ENCODE results near the gene LRRIQ3.
"Not testable (repeated sequence)": the region's sequence is repeated elsewhere in the genome, so short reads cannot be mapped to it uniquely, and the experiment has no call there.

Gene LRRIQ3

GRCh38 chr1:74205266-74205665 is 7.3 kb upstream of the LRRIQ3 start:
- no CpG with 5 or more reads among the region's 2 CpGs for WGBS, 2 experiments (ENCODE audit: insufficient coverage in 2 of 2)
- H3K4me1 ChIP-seq (ENCODE audit: control insufficient read depth, insufficient read depth, low read length, poor library complexity, severe bottlenecking): peaks cover 6% of the 10 kb centered on the region

GRCh38 chr1:74199504-74199903 is 1.5 kb upstream of the LRRIQ3 start:
- WGBS, 2 experiments (ENCODE audit: insufficient coverage in 2 of 2): 93 to 94% methylated on average over 3 to 5 of the region's 5 CpGs
- Histone ChIP-seq H3K4me1 (ENCODE audit: control insufficient read depth, insufficient read depth, low read length, poor library complexity, severe bottlenecking) (no peaks in the 10 kb centered on the region), H3K4me3 (ENCODE audit: extremely low read depth, insufficient read depth, low read length, poor library complexity, severe bottlenecking) (no peak overlapping the region), H3K9me3 (ENCODE audit: control insufficient read depth, low read length) (no peaks in the 10 kb centered on the region), H3K36me3 (ENCODE audit: control insufficient read depth, insufficient read depth, low read length) (no peaks in the 10 kb centered on the region), H3K27ac (ENCODE audit: low read depth, low read length, severe bottlenecking) (no peak overlapping the region)

More at GRCh38 chr1:74205266-74205665, 7.3 kb upstream of the LRRIQ3 start:
- H3K36me3 ChIP-seq (ENCODE audit: control insufficient read depth, insufficient read depth, low read length): no peaks in the 10 kb centered on the region
- no peak overlapping the region for H3K4me3 ChIP-seq (ENCODE audit: extremely low read depth, insufficient read depth, low read length, poor library complexity, severe bottlenecking)
- H3K9me3 ChIP-seq (ENCODE audit: control insufficient read depth, low read length): no peaks in the 10 kb centered on the region
- no peak overlapping the region for H3K27ac ChIP-seq (ENCODE audit: low read depth, low read length, severe bottlenecking)

- no peaks in the 10 kb centered on the region for H3K9me3 ChIP-seq (ENCODE audit: control insufficient read depth, low read length)
- WGBS, 2 experiments (ENCODE audit: insufficient coverage in 2 of 2): 80% methylated on average over 2 of the region's 5 CpGs; no CpG with 5 or more reads in 1 of the 2 experiments
- H3K4me3 ChIP-seq (ENCODE audit: extremely low read depth, insufficient read depth, low read length, poor library complexity, severe bottlenecking): no peak overlapping the region
- H3K4me1 ChIP-seq (ENCODE audit: control insufficient read depth, insufficient read depth, low read length, poor library complexity, severe bottlenecking): no peaks in the 10 kb centered on the region
- H3K36me3 ChIP-seq (ENCODE audit: control insufficient read depth, insufficient read depth, low read length): no peaks in the 10 kb centered on the region
- H3K27ac ChIP-seq (ENCODE audit: low read depth, low read length, severe bottlenecking): no peak overlapping the region
Observed at GRCh38 chr1:74197255-74197654, 721 bp downstream of the LRRIQ3 start.

- Histone ChIP-seq H3K27ac (ENCODE audit: low read depth, low read length, severe bottlenecking) (no peak overlapping the region), H3K9me3 (ENCODE audit: control insufficient read depth, low read length) (no peaks in the 10 kb centered on the region), H3K4me3 (ENCODE audit: extremely low read depth, insufficient read depth, low read length, poor library complexity, severe bottlenecking) (no peak overlapping the region), H3K4me1 (ENCODE audit: control insufficient read depth, insufficient read depth, low read length, poor library complexity, severe bottlenecking) (no peaks in the 10 kb centered on the region), H3K36me3 (ENCODE audit: control insufficient read depth, insufficient read depth, low read length) (no peaks in the 10 kb centered on the region)
Observed at GRCh38 chr1:74195339-74195738, 2.6 kb downstream of the LRRIQ3 start.

- no peaks in the 10 kb centered on the region for H3K36me3 ChIP-seq (ENCODE audit: control insufficient read depth, insufficient read depth, low read length)
- 65 to 88% methylated on average over 2 of the region's 2 CpGs for WGBS, 2 experiments (ENCODE audit: insufficient coverage in 2 of 2)
- no peaks in the 10 kb centered on the region for H3K9me3 ChIP-seq (ENCODE audit: control insufficient read depth, low read length)
- no peak overlapping the region for H3K27ac ChIP-seq (ENCODE audit: low read depth, low read length, severe bottlenecking)
- no peak overlapping the region for H3K4me3 ChIP-seq (ENCODE audit: extremely low read depth, insufficient read depth, low read length, poor library complexity, severe bottlenecking)
- H3K4me1 ChIP-seq (ENCODE audit: control insufficient read depth, insufficient read depth, low read length, poor library complexity, severe bottlenecking): no peaks in the 10 kb centered on the region
Observed at GRCh38 chr1:74193908-74194307, 4.1 kb downstream of the LRRIQ3 start.

- Histone ChIP-seq H3K9me3 (ENCODE audit: control insufficient read depth, low read length) (no peaks in the 10 kb centered on the region), H3K27ac (ENCODE audit: low read depth, low read length, severe bottlenecking) (no peak overlapping the region), H3K4me3 (ENCODE audit: extremely low read depth, insufficient read depth, low read length, poor library complexity, severe bottlenecking) (no peak overlapping the region), H3K36me3 (ENCODE audit: control insufficient read depth, insufficient read depth, low read length) (no peaks in the 10 kb centered on the region), H3K4me1 (ENCODE audit: control insufficient read depth, insufficient read depth, low read length, poor library complexity, severe bottlenecking) (no peaks in the 10 kb centered on the region)
Observed at GRCh38 chr1:74180490-74180889, 17.5 kb downstream of the LRRIQ3 start.

GRCh38 chr1:74174423-74174822 is 23.6 kb downstream of the LRRIQ3 start:
- not testable (repeated sequence) for H3K4me3 ChIP-seq (ENCODE audit: extremely low read depth, insufficient read depth, low read length, poor library complexity, severe bottlenecking); H3K27ac ChIP-seq (ENCODE audit: low read depth, low read length, severe bottlenecking); H3K9me3 ChIP-seq (ENCODE audit: control insufficient read depth, low read length); H3K4me1 ChIP-seq (ENCODE audit: control insufficient read depth, insufficient read depth, low read length, poor library complexity, severe bottlenecking); H3K36me3 ChIP-seq (ENCODE audit: control insufficient read depth, insufficient read depth, low read length)
- WGBS, 2 experiments (ENCODE audit: insufficient coverage in 2 of 2): 78% methylated on average over 1 of the region's 1 CpG; no CpG with 5 or more reads in 1 of the 2 experiments

GRCh38 chr1:74162333-74162732 is 35.6 kb downstream of the LRRIQ3 start:
- Histone ChIP-seq H3K4me3 (ENCODE audit: extremely low read depth, insufficient read depth, low read length, poor library complexity, severe bottlenecking) (no peak overlapping the region), H3K36me3 (ENCODE audit: control insufficient read depth, insufficient read depth, low read length) (no peaks in the 10 kb centered on the region), H3K4me1 (ENCODE audit: control insufficient read depth, insufficient read depth, low read length, poor library complexity, severe bottlenecking) (no peaks in the 10 kb centered on the region), H3K9me3 (ENCODE audit: control insufficient read depth, low read length) (no peaks in the 10 kb centered on the region), H3K27ac (ENCODE audit: low read depth, low read length, severe bottlenecking) (no peak overlapping the region)
- no CpG with 5 or more reads among the region's 5 CpGs for WGBS, 2 experiments (ENCODE audit: insufficient coverage in 2 of 2)

- no peaks in the 10 kb centered on the region for H3K9me3 ChIP-seq (ENCODE audit: control insufficient read depth, low read length)
- H3K4me1 ChIP-seq (ENCODE audit: control insufficient read depth, insufficient read depth, low read length, poor library complexity, severe bottlenecking): no peaks in the 10 kb centered on the region
- H3K4me3 ChIP-seq (ENCODE audit: extremely low read depth, insufficient read depth, low read length, poor library complexity, severe bottlenecking): no peak overlapping the region
- H3K27ac ChIP-seq (ENCODE audit: low read depth, low read length, severe bottlenecking): no peak overlapping the region
- no peaks in the 10 kb centered on the region for H3K36me3 ChIP-seq (ENCODE audit: control insufficient read depth, insufficient read depth, low read length)
Observed at GRCh38 chr1:74161497-74161896, 36.5 kb downstream of the LRRIQ3 start.

- Histone ChIP-seq H3K36me3 (ENCODE audit: control insufficient read depth, insufficient read depth, low read length) (no peaks in the 10 kb centered on the region), H3K9me3 (ENCODE audit: control insufficient read depth, low read length) (no peaks in the 10 kb centered on the region), H3K4me1 (ENCODE audit: control insufficient read depth, insufficient read depth, low read length, poor library complexity, severe bottlenecking) (no peaks in the 10 kb centered on the region), H3K27ac (ENCODE audit: low read depth, low read length, severe bottlenecking) (no peak overlapping the region), H3K4me3 (ENCODE audit: extremely low read depth, insufficient read depth, low read length, poor library complexity, severe bottlenecking) (no peak overlapping the region)
- 83 to 92% methylated on average over 2 of the region's 2 CpGs for WGBS, 2 experiments (ENCODE audit: insufficient coverage in 2 of 2)
Observed at GRCh38 chr1:74160046-74160445, 37.9 kb downstream of the LRRIQ3 start.

GRCh38 chr1:74145086-74145485 is 52.9 kb downstream of the LRRIQ3 start:
- Histone ChIP-seq H3K9me3 (ENCODE audit: control insufficient read depth, low read length) (no peaks in the 10 kb centered on the region), H3K36me3 (ENCODE audit: control insufficient read depth, insufficient read depth, low read length) (no peaks in the 10 kb centered on the region), H3K27ac (ENCODE audit: low read depth, low read length, severe bottlenecking) (no peak overlapping the region), H3K4me3 (ENCODE audit: extremely low read depth, insufficient read depth, low read length, poor library complexity, severe bottlenecking) (no peak overlapping the region), H3K4me1 (ENCODE audit: control insufficient read depth, insufficient read depth, low read length, poor library complexity, severe bottlenecking) (no peaks in the 10 kb centered on the region)
- WGBS, 2 experiments (ENCODE audit: insufficient coverage in 2 of 2): 73% methylated on average over 2 of the region's 4 CpGs; no CpG with 5 or more reads in 1 of the 2 experiments

GRCh38 chr1:74117370-74117769 is 80.6 kb downstream of the LRRIQ3 start:
- H3K9me3 ChIP-seq (ENCODE audit: control insufficient read depth, low read length); H3K27ac ChIP-seq (ENCODE audit: low read depth, low read length, severe bottlenecking); H3K4me1 ChIP-seq (ENCODE audit: control insufficient read depth, insufficient read depth, low read length, poor library complexity, severe bottlenecking); H3K4me3 ChIP-seq (ENCODE audit: extremely low read depth, insufficient read depth, low read length, poor library complexity, severe bottlenecking); H3K36me3 ChIP-seq (ENCODE audit: control insufficient read depth, insufficient read depth, low read length): not testable (repeated sequence)
- WGBS, 2 experiments (ENCODE audit: insufficient coverage in 2 of 2): 93 to 100% methylated on average over 2 to 3 of the region's 4 CpGs

Measured in mesodermal cell (in vitro differentiated cells).